NCI-H1930 (cell line): Measurements from ENCODE around the gene LRRK1.
A peak's percentile ranks its signal among the peaks of the same experiment; 100 is the strongest.

Source experiments
- DNase-seq, 2 experiments: peaks; one replicate each; lab custom pipeline; 2025; lab: John Stamatoyannopoulos, UW

LRRK1 gene

DNA sequence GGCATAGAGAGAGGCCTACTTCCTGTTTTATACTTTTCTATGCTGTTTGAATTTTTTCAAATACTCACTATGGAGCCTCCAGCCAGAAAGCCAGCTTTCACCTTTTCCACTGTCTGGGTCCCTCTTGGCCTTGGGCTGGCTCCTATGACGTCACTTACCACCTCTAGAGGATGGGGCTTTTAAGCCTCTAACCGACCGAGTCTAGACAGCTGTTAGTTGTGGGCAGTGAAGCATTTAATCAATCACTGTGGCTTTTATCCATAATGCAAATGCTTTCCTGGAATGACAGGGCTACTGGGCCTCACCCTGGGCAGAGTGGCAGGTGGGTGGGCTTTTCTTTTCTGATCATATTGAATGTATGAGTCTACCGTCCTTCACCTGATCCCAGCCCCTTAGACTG, 61.9 kb downstream of the LRRK1 start:
- DNase-seq: no peak

- no peak for DNase-seq
These were observed 64.1 kb downstream of the LRRK1 start for GRCh38 chr15:100983221-100983620.

DNA sequence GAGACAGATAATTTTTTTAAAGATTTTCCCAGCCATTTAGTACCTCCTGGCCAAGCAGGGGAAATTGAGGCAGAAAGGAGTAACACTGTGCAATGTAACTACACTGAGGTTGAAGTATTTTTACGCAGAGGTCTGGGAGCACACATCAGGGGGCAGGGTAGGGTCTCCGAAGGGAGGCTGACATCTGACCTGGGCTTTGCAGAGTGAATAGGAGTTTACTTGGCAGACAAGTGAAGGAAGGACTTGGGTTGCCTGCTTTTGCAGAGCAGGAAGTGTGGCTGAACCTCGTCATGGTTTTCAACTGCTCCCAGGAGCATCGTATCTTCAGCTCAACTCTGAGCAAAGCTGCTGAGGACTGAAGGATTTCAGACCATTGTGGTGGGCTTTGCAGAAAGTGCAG, 66.2 kb downstream of the LRRK1 start:
- DNase-seq: no peak

- DNase-seq: no peak
These were observed 67.2 kb downstream of the LRRK1 start for GRCh38 chr15:100986158-100986896.

DNA sequence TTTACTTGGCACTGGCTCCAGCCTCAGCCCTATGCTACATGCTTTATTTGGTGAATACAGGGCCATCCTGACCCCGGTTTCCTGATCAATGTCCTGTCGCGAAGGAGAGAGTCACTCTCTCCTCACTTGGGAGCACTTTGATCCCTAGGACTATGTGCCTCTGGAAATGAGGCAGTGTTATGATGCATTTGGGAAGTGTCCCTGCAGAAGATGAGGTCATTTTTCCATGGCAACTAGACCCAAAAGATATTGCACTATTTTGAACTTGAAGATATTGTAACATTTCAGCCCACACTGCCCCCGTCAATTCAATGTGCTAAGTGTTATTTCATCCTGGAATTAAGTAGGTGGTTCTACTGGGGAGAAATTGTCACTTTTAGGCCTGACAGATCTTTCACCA, 68.0 kb downstream of the LRRK1 start:
- no peak for DNase-seq

GRCh38 chr15:100988297-100988696, 69.1 kb downstream of the LRRK1 start:
- no peak for DNase-seq

- no peak for DNase-seq
These were observed 69.7 kb downstream of the LRRK1 start for GRCh38 chr15:100988857-100989256.

GRCh38 chr15:100994597-100995446, 75.7 kb downstream of the LRRK1 start:
- DNase-seq: no peak

- no peak for DNase-seq
These were observed 76.6 kb downstream of the LRRK1 start for GRCh38 chr15:100995471-100996430.

DNA sequence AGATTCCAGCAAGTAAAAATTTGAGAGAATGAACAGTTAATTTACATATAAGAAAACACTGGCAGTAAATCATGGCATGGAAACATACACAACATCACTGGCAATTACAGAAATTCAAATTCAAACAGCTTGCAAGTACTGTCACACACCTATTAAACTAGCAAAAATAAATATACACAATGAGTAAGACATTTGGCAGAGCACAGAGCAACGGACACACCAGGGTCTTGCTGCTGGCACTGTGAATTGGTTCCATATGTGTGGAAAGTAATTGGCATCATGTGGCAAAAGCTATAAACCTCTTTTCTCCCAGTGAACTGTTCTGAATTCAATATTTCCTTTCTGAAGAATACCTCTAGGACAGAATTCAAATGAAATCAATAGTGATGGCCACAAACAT, 78.3 kb downstream of the LRRK1 start:
- DNase-seq: no peak

DNA sequence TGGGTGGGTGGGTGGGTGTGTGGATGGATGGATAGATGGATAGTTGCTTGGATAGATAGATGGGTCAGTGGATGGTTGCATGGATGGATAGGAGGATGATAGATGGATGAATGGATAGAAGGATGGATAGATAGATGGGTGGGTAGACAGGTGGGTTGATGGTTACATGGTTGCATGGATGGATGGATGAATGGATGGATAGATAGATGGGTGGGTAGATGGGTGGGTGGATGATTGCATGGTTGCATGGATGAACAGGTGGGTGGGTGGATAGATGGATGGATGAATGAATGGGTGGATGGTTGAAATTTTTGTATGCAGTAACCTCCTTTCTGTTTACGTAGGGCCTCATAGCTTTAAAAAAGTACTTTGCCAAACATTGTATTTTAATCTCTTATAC, 79.5 kb downstream of the LRRK1 start:
- no peak for DNase-seq

GRCh38 chr15:100999369-100999768, 80.2 kb downstream of the LRRK1 start:
- no peak for DNase-seq

DNA sequence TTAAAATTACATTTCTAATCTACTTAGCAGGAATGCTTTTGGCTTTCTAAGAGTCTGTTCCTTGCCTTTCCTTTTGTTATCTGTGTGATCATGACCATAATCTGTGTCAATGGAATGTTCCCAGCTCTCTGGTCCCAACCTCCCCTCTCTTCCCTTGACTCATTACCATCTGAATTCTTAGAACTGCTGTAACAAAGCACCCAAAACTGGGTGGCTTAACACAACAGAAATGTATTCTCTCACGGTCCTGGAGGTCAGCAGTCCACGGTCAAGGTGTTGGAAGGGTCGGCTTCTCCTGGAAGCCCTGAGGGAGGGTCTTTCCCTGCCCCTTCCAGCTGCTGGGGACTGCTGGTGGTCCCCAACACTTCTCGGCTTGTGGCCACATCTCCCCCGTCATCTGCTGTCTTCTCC, 81.1 kb downstream of the LRRK1 start:
- no peak for DNase-seq

DNA sequence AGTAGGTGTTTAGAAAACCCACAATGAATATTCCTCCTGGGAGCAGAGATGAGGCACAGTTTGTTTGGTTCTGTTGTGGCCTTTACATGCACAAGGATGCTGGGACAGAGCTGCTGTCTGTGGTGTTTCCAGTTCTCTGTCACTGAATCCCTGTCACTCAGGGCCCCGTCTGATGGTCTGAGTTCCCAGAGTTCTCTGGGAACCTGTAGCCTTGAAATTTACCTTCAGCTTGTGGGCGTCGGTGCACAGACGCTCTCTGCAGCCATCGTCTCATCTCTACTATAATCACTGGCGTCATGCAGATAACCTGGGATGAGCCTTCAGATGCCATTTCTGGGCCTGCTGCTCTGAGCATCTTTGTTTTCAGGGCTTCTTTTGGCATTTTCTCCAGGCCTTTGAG, 81.9 kb downstream of the LRRK1 start:
- no peak for DNase-seq

DNA sequence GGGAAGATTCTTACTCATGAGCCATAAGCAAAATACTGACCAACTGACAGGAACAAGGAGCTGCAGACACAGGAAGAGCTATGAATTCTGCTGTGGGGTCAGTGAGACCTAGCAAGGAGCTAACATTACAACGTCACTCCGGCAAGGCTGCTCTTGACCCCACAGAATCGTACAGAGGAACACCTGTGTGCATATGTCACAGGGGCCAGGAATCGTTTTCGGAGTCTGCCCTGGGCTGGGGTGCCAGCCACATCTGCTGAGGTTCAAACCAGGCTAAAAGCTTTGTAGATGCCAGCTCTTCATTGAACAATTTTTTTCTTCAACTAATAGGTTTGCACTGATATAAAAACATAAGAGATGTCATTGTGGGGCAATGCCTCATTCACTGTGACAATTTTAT, 82.6 kb downstream of the LRRK1 start:
- DNase-seq: no peak

DNA sequence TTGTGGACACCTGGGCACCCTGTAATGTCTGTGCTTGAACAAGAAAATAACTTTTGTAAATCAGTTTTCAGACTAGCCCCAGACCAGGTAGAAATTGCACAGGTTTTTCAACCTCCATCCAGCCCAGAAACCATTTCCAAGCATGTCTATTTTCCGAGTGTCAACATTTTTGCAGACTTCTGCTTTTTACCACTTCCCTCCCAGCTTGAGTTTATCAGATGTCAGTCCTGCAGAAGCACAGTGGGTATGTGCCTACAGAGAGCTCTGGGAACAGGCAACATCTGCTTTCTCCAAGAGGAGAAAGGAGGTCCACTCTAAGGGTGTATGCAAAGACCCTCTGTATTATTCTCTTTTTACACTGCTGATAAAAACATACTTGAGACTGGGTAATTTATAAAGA, 83.9 kb downstream of the LRRK1 start:
- no peak for DNase-seq

GRCh38 chr15:101003706-101004105, 84.5 kb downstream of the LRRK1 start:
- no peak for DNase-seq

GRCh38 chr15:101004500-101004899, 85.3 kb downstream of the LRRK1 start:
- no peak for DNase-seq

- DNase-seq: no peak
These were observed 86.0 kb downstream of the LRRK1 start for GRCh38 chr15:101004986-101005747.

DNA sequence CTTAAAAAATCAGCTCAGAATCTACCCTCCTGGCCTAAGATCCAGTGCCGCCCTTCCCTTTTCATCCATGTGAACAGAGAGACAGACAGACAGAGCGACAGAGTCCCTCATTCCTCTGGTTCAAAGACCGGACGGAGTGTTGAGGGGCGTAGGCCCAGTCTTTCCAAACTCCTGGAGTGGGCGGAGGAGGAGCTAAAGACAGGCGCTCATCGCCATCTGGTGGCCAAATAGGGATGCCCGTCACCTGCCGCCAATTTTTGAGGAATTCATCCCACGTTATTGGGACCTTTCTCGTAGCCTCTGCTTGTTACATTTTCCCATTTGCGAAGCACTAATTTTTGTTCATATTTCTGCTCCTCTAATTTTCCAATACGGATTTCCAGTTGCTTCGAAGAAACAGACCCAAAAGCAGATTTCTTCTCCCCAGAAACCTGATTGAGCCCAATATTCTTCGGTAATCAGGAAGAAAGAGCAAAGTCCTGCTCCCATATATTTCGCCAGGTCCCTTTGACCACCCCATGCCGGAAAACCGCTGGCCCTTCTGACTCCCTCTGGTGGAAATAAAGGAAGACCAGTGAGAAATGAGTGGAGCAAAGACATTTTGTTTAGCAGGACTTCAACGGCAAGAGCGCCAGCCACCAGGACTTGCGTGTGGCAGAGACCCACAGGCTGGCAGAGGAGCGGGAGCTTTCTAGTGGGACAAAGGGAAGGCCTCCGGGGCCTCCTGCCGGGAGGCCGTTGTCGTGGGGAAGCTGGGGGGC, 88.0 kb downstream of the LRRK1 start:
- DNase-seq: peak in 1 of 2 experiments; percentile 51
